ENCODE results near the gene MAEA.

DNA sequence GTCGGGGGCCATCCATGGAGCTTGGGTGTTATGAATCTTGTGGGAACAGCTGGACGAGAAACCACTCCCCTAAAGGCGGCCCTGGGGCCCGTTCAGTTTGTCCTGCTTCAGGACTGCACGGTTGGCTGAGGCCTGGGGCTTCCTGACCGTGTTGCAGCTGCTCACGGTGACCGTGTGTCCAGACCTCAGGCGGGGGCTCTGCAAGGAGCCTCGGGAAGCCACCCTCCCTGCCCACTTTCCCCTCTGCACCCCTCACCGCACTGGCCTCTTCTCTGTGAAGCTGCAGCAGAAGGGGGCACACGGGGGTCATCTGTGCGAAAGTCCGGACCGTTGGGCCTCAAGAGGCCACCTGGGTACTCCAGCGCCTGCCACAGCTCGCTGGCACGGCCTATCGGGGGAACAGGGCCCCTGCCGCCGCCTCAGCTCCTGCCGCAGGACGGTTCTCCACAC, 86.7 kb downstream of the MAEA start:
- TF ChIP-seq, protein P1, sequence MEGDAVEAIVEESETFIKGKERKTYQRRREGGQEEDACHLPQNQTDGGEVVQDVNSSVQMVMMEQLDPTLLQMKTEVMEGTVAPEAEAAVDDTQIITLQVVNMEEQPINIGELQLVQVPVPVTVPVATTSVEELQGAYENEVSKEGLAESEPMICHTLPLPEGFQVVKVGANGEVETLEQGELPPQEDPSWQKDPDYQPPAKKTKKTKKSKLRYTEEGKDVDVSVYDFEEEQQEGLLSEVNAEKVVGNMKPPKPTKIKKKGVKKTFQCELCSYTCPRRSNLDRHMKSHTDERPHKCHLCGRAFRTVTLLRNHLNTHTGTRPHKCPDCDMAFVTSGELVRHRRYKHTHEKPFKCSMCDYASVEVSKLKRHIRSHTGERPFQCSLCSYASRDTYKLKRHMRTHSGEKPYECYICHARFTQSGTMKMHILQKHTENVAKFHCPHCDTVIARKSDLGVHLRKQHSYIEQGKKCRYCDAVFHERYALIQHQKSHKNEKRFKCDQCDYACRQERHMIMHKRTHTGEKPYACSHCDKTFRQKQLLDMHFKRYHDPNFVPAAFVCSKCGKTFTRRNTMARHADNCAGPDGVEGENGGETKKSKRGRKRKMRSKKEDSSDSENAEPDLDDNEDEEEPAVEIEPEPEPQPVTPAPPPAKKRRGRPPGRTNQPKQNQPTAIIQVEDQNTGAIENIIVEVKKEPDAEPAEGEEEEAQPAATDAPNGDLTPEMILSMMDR (IDR thresholded peaks at IDR 0.05; ENCODE audit: low read depth, low read length) = no peak
- TF ChIP-seq EZH2phosphoT487 (IDR thresholded peaks at IDR 0.05; ENCODE audit: low read depth) = no peak

All from OCI-LY3 (cell line).